Measurements from ENCODE around the gene HTR6.
"Not testable (repeated sequence)": the region's sequence is repeated elsewhere in the genome, so short reads cannot be mapped to it uniquely, and the experiment has no call there.

The HTR6 gene

GRCh38 chr1:19664453-19665185 is at the start of gene HTR6:
TSS of gene HTR6 (plus strand) at chr1:19664875. CDS start at chr1:19665754, 879 bp downstream.
- DNase-seq (ENCODE audit: low spot score): no peak

- no peak for DNase-seq (ENCODE audit: low spot score)
These were observed 49.2 kb upstream of the HTR6 start for GRCh38 chr1:19615438-19615837.

GRCh38 chr1:19616489-19616888 is 48.2 kb upstream of the HTR6 start:
- no peak for DNase-seq (ENCODE audit: low spot score)

- DNase-seq (ENCODE audit: low spot score): no peak
These were observed 47.3 kb upstream of the HTR6 start for GRCh38 chr1:19617376-19617775.

GRCh38 chr1:19618428-19618827 is 46.2 kb upstream of the HTR6 start:
- DNase-seq (ENCODE audit: low spot score): no peak

GRCh38 chr1:19619697-19620384 is 44.8 kb upstream of the HTR6 start:
- DNase-seq (ENCODE audit: low spot score): no peak

- DNase-seq (ENCODE audit: low spot score): no peak
These were observed 43.9 kb upstream of the HTR6 start for GRCh38 chr1:19620786-19621185.

GRCh38 chr1:19621274-19621950 is 43.3 kb upstream of the HTR6 start:
- no peak for DNase-seq (ENCODE audit: low spot score)

- DNase-seq (ENCODE audit: low spot score): no peak
These were observed 42.5 kb upstream of the HTR6 start for GRCh38 chr1:19622204-19622603.

GRCh38 chr1:19623523-19623922 is 41.2 kb upstream of the HTR6 start:
- no peak for DNase-seq (ENCODE audit: low spot score)

GRCh38 chr1:19625291-19625937 is 39.3 kb upstream of the HTR6 start:
- no peak for DNase-seq (ENCODE audit: low spot score)

GRCh38 chr1:19628879-19629278 is 35.8 kb upstream of the HTR6 start:
- DNase-seq (ENCODE audit: low spot score): no peak

GRCh38 chr1:19629357-19629756 is 35.3 kb upstream of the HTR6 start:
- no peak for DNase-seq (ENCODE audit: low spot score)

GRCh38 chr1:19630192-19630591 is 34.5 kb upstream of the HTR6 start:
- DNase-seq (ENCODE audit: low spot score): not testable (repeated sequence)

GRCh38 chr1:19630720-19631395 is 33.8 kb upstream of the HTR6 start:
- no peak for DNase-seq (ENCODE audit: low spot score)

- DNase-seq (ENCODE audit: low spot score): no peak
These were observed 32.5 kb upstream of the HTR6 start for GRCh38 chr1:19632211-19632610.

GRCh38 chr1:19633106-19633505 is 31.6 kb upstream of the HTR6 start:
- DNase-seq (ENCODE audit: low spot score): no peak

- not testable (repeated sequence) for DNase-seq (ENCODE audit: low spot score)
These were observed 29.6 kb upstream of the HTR6 start for GRCh38 chr1:19635064-19635463.

- no peak for DNase-seq (ENCODE audit: low spot score)
These were observed 29.0 kb upstream of the HTR6 start for GRCh38 chr1:19635646-19636045.

- no peak for DNase-seq (ENCODE audit: low spot score)
These were observed 28.6 kb upstream of the HTR6 start for GRCh38 chr1:19636065-19636464.

GRCh38 chr1:19636749-19637148 is 27.9 kb upstream of the HTR6 start:
- not testable (repeated sequence) for DNase-seq (ENCODE audit: low spot score)

- no peak for DNase-seq (ENCODE audit: low spot score)
These were observed 27.1 kb upstream of the HTR6 start for GRCh38 chr1:19637606-19638005.

Data from CD4-positive, alpha-beta T cell treated with Interleukin-15 for 4 hours (primary cell).